AG09319 (cell line): ENCODE measurements around the gene OR4D1.

ENCODE experiments used
- DNase-seq: peaks from one replicate; pipeline ENCODE4 v3.0.0-alpha.2; 2010; ENCODE audit warnings: low read depth; ENCODE audit errors: extremely low read depth
- TF ChIP-seq, protein P1 (sequence below): IDR thresholded peaks from 2 replicates; pipeline ENCODE4 v1.5.1; 2011; ENCODE audit warnings: low read depth, mild to moderate bottlenecking, inconsistent platforms, low read length, moderate library complexity

OR4D1 gene

DNA sequence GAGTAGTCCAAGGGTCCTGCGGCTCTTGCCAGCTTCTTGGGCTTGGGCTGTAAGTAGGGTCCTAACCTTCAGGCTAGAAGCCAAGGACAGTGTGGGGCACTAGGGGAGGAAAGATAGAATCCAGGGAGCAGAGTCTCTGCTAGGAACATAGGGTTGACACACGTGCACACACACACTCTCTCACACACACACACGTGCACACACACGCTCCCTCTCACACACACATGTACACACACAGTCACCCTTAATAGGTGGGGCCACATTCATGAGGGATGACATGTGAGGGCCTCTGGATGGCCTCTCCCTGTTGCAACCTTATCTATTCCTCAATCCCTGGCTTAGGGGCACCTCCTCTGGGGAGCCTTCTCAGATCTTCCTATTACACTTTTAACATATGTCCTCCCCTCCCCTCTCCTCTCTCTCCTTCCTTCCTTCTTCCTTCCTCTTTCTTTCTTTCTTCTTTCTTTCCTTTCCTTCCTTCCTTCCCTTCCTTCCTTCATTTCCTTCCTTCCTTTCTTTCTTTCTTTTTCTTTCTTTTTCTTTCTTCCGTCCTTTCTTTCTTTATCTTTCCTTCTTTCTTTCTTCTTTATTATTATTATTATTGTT lies 47.4 kb downstream of the OR4D1 start:
- no peak for DNase-seq
- TF ChIP-seq, protein P1, sequence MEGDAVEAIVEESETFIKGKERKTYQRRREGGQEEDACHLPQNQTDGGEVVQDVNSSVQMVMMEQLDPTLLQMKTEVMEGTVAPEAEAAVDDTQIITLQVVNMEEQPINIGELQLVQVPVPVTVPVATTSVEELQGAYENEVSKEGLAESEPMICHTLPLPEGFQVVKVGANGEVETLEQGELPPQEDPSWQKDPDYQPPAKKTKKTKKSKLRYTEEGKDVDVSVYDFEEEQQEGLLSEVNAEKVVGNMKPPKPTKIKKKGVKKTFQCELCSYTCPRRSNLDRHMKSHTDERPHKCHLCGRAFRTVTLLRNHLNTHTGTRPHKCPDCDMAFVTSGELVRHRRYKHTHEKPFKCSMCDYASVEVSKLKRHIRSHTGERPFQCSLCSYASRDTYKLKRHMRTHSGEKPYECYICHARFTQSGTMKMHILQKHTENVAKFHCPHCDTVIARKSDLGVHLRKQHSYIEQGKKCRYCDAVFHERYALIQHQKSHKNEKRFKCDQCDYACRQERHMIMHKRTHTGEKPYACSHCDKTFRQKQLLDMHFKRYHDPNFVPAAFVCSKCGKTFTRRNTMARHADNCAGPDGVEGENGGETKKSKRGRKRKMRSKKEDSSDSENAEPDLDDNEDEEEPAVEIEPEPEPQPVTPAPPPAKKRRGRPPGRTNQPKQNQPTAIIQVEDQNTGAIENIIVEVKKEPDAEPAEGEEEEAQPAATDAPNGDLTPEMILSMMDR: no peak

GRCh38 chr17:58196610-58197009 lies 48.4 kb downstream of the OR4D1 start:
- TF ChIP-seq, protein P1: no peak
- DNase-seq: no peak

- TF ChIP-seq, protein P1: peak; percentile 53
- DNase-seq: no peak
These were observed 51.9 kb downstream of the OR4D1 start for GRCh38 chr17:58200024-58200633.

GRCh38 chr17:58202859-58203258 lies 54.7 kb downstream of the OR4D1 start:
- DNase-seq: no peak
- TF ChIP-seq, protein P1: no peak

DNA sequence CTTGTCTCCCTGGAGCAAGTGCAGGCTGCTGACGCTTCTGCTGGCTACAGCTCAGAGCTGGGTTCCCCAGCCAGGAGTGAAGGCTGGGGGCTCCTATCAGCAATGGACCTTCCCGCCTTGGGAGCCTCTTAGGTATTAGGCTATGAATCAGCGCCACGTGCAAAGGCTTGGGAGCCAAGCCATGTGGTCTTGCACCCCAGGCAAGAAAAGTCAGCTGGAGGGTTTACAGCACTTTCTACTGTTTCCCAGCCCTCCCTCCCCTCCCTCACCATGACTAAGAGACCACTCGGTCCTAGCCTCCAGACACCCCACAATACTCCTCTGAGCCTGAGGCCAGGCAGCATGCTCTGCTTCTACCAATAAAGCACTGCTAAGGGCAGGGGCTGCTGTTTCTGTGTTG lies 56.6 kb downstream of the OR4D1 start:
- no peak for DNase-seq

GRCh38 chr17:58205936-58206335 lies 57.8 kb downstream of the OR4D1 start:
- DNase-seq: no peak
- TF ChIP-seq, protein P1: no peak

More for the DNA sequence above, 56.6 kb downstream of the OR4D1 start:
- TF ChIP-seq, protein P1: no peak

DNA sequence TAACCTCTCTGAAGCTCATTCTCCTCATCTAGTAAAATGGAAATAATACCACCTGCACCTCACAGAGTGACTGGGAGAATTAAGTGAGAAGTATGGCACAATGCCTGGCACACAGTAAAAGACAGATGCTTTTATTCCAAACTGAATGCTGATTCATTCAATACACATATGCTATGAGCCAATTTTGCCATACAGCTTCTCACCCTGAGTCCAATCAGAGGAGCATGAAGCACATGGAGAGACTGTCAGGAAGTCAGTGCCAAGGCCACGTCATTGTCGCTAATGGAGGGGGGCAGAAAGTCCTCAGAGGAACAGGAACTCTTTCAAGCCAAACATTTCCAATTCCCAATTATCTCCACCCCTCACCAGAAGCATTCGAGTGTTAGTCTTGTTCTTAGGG lies 59.3 kb downstream of the OR4D1 start:
- DNase-seq: no peak
- TF ChIP-seq, protein P1: no peak
